ENCODE measurements around the gene CIAO3.
"Not testable (repeated sequence)": the region's sequence is repeated elsewhere in the genome, so short reads cannot be mapped to it uniquely, and the experiment has no call there.

- TF ChIP-seq CTCF (tag by site-specific recombination; IDR thresholded peaks at IDR 0.05); ZBTB26 (tag by site-specific recombination; optimal IDR thresholded peaks at IDR 0.05); ZFP37 (tag by site-specific recombination; IDR thresholded peaks at IDR 0.05); ZNF768 (tag by site-specific recombination; IDR thresholded peaks at IDR 0.05); REST (tag by site-specific recombination; IDR thresholded peaks at IDR 0.05); TSHZ1 (tag by site-specific recombination; IDR thresholded peaks at IDR 0.05; ENCODE audit: borderline replicate concordance); ZNF157 (tag by site-specific recombination; IDR thresholded peaks at IDR 0.05): not testable (repeated sequence)
These were observed 2.1 kb upstream of the CIAO3 start for GRCh38 chr16:742894-743293.
